Activated CD4-positive, alpha-beta T cell treated with anti-CD3 and anti-CD28 coated beads, Interleukin-2, amount 50 U/mL, for 1 hour (primary cell): ENCODE results near the gene REM1.

Experiments used
- DNase-seq: peaks from one replicate; pipeline ENCODE4 v3.0.0-alpha.2; 2020

REM1 gene

DNA sequence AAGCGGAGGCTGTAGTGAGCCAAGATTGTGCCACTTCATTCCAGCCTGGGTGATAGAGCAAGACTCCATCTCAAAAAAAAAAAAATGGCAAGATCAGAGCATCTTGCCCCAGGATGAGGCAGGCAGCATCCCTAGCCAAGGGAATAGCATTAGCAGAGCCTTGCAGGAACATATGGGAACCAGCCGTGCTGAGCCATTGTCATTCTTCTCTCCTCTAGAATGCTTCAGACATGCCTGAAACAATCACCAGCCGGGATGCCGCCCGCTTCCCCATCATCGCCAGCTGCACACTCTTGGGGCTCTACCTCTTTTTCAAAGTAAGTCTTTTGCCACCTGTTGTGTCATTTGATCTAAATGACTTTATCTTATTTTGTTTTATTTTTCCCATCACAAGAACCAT is 52.2 kb downstream of the REM1 start:
- DNase-seq, result no peak
